G401.6 (cell line): Measurements from ENCODE around the gene SBF1.

Experiments
- FAIRE-seq: peaks from 2 replicates; lab custom pipeline; 2012; peaks lifted over from hg19 to GRCh38; lab: Jason Lieb, UNC

SBF1 gene

GRCh38 chr22:50485221-50486131 is 10.6 kb upstream of the SBF1 start:
- FAIRE-seq = no peak

DNA sequence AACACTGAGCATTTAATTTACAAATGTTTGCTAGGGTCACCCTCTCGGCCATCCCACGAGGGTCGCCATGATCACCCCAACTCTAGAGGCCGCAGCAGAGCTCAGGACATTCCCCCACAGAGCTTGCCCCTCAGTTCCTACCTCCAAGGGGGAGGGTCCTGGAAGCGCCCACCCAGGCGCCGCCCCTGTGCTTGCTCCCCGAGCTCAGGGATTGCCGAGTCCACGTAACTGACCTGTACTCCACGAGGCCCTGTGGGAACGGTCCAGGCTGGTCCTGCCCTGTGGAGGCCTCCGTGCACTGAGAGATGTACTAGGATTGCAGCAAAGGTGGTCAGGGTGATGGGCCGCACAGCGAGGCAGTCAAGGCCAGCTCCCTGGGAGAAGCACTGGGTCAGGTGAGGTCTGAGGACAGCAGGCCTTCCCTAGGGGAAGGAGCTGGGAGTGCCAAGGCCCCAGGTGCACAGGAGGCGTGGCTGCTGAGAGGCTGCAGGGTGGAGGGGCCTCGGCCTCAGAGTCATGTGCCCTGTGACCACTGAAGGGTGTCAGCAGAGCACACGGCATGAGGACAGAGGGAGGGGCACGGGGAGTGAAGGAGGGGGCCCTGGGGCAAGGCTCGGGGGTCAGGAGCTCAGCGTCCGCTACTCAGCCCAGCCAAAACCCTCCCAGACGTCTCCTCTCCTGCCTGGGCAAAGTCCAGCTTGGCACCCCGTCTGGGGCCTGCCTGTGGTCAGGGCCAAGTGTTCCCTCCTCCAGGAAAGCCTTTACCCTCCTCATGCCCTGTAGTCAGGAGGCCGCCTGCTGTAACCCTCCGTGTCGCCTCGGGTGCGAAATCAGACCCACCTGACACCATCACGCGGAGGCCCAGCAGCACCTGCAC is 9.4 kb upstream of the SBF1 start:
- no peak for FAIRE-seq

GRCh38 chr22:50483556-50483955 is 8.7 kb upstream of the SBF1 start:
- FAIRE-seq = no peak

- FAIRE-seq = no peak
Observed at GRCh38 chr22:50483106-50483505, 8.3 kb upstream of the SBF1 start.

GRCh38 chr22:50482107-50483074 is 7.6 kb upstream of the SBF1 start:
- FAIRE-seq = no peak

DNA sequence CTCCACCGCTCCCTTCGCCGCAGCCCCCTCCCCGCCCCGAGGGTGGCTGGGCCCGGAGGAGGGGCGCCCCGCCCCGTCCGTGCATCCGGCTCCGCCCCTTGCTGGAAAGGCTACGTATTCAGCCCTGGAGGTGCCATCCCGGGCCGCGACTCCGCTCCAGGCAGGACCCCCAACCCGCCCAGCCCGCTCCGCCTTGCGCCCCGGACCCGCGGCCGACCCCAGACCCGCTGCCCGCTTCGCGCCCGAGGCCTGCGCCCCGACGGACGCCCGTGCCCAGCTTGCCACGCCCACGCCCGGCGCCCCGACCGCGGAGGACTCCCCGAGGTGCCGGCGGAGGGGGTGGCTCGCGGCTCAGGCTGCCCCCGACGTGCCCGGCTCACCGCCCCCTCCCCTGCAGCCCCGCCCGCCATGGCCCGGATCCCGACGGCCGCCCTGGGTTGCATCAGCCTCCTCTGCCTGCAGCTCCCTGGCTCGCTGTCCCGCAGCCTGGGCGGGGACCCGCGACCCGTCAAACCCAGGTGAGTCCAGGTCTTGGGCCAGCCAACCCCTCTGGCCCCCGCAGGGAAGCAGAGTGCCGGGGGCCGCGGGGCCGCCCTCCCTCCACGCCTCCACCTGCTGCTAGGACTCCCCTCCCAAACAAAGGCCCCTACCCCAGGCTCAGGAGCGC is 6.7 kb upstream of the SBF1 start, which contains the start of gene ADM2:
Gene ADM2 (plus strand): TSS at position 104 of the 667 bp plus-strand sequence. CDS start 305 bp downstream, at position 409.
- FAIRE-seq = no peak

DNA sequence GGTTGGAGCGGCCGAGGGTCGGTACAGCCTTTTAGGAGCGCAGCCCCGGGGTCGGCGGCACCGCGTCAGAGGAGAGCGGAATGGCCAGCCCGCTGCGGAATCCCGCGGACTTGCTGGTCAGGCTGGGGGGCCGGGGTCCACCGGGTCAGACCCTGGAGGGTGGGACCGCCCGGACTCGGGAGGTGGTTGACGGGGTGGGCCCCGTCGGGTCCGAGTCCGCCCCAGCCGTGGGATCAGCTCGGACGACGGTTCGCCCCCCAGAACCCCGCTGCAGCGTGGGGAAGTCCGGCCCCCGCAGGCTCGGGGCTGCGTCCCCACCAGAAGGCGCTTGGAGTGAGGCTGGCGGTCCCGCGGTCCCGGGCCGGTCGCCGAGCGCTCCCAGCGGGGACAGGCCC is 6.2 kb upstream of the SBF1 start:
- no peak for FAIRE-seq

- FAIRE-seq = no peak
Observed at GRCh38 chr22:50479721-50480120, 4.9 kb upstream of the SBF1 start.

DNA sequence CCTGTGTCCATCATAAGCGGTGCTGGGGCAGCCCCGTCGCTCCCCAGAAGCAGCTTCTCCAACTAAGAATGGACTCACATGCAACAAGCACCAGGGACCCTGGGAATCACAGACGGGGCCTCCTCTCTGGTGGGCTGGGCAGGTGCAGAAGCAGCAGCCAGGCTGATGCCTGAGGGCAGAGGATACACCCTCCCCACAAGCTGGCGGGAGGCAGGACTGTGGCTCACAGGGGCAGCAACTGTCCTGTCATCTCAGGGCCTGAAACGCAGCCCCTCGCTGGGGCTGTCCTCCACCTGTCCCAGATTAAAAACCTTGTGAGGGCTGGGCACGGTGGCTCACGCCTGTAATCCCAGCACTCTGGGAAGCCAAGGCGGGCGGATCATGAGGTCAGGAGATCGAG is 3.1 kb upstream of the SBF1 start:
- no peak for FAIRE-seq

DNA sequence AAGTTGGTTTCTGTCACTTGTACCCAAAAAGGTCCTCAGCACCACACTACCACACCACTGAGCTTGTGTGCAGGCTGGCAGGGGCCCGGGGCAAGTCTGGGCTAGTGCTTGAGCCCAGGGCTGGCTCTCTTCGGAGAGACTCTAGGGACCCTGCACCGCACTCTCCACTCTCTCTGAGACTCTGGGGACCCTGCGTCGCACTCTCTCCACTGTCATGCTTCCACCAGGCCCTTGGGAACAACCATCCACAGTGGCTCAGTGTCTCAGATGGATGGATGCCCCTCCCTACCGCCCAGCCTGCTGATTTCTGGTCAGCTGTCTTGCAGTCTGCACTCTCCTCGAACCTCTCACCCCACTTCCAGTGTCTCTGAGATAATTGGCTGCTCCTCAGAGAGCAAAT is 2.0 kb upstream of the SBF1 start:
- no peak for FAIRE-seq

DNA sequence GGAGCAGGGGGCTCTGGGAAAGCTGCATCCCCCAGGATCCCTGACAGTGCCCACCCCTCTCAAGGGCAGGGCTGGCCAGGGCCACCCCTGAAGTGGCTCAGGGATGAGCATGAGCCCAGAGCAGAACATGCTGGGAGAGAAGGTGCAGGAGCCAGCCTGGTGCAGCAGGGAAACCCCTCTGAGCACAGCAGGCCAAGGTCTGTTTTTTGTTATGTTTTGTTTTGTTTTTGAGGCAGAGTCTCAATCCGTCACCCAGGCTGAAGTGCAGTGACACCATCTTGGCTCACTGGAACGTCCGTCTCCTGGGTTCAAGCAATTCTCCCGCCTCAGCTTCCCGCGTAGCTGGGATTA is 792 bp upstream of the SBF1 start:
- FAIRE-seq = no peak

DNA sequence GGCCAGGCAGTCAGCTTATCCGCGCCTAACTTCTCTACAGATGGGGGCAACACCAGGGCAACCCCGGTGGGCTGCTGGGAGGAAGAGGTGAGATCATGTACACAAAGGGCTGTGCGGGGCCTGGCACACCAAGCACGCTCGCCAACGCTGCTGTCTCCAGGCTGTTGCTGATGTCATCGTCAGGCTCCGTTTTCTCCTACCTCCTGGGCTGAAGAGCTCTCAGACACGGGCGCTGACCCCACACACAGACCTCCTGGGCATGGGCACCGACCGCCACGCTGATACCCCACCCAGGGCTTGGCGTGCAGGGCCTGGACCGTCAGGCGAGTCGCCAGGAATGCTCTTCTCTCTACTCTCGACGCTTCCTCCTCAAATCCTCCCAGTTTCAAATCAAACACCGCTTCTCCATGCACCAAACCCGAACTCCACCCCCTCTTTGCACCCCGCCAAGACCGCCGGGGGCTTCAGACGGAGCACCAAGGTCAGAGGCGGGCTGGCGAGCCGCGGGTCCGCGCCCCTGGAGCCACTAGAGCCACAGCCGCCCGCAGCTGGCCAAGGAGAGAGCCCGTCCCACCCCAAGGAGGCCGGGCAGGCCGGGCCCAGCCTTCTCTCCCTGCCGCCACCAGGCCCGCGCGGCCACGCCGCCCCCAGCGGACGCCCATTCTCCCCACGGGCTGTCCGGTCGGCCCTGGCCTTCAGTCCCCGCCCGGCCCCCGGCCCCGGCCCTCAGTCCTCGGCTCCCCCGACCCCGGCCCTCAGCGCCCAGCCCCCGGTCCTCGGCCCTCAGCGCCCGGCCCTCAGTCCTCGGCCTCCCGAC is 772 bp downstream of the SBF1 start:
- no peak for FAIRE-seq

- no peak for FAIRE-seq
Observed at GRCh38 chr22:50473088-50473487, 1.7 kb downstream of the SBF1 start.

GRCh38 chr22:50471962-50472361 is 2.9 kb downstream of the SBF1 start:
- FAIRE-seq = no peak

- no peak for FAIRE-seq
Observed at GRCh38 chr22:50471197-50471847, 3.5 kb downstream of the SBF1 start.

DNA sequence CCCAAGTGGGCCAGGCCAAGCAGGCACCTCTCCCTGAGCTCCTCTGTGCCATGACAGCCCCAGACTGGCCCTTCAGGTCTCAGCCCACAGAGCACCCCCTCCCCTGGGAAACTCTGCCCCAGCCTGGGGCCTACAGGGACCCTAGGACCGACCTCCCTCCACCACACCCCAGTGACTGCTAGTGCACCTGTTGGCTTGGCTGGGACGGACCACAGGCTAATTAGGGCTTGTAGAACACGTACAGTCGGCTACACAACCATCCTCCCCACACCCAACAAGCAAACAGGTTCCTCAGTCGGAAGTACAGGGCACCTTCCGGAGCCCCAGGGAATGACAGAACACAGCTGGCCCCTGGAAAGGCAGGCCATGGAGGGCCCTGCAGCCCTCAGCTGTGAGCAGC is 4.3 kb downstream of the SBF1 start:
- no peak for FAIRE-seq

DNA sequence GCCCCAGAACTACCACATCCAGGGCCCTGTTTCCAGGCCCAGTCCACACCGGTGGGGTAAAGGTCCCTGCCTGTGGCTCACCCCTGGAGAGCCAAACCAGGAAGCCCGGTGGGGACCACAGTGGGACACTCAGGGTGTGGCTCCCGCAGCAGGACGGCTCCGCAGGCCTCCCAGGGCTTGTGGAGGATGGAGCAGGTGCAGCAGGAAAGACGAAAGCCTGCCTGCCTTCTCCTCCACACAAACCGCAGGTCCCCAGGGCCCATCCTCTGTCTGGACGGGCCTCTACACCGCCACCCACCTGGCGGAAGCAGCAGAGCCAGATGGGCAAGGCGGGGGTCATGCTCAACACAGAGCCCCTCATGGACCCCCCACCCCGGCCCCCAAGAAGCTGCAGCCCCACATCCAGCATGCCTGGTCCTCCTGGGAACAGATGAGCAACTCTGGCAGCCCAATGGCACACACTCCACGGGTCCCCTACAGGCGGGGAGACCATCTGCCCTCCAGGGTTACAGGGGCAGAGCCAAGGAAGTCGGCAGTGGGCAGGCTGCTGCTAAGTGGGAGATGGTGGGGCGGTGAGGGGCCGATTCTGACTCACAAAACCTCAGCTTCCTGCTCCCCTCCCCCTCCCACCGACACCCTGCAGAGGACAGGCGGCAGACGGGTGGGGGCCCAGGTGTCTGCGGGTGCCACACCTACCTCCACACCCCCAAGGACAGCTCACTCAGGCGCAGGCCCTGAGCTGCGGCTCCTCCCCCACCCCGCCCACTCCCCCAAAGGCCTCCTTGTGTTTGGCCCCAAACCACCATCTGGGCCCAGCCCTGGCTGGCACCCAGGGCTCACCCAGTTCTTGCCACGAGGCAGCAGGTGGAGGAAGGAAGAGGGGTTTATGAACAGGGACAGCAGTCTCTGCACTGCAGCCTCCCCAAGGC is 5.2 kb downstream of the SBF1 start:
- no peak for FAIRE-seq

DNA sequence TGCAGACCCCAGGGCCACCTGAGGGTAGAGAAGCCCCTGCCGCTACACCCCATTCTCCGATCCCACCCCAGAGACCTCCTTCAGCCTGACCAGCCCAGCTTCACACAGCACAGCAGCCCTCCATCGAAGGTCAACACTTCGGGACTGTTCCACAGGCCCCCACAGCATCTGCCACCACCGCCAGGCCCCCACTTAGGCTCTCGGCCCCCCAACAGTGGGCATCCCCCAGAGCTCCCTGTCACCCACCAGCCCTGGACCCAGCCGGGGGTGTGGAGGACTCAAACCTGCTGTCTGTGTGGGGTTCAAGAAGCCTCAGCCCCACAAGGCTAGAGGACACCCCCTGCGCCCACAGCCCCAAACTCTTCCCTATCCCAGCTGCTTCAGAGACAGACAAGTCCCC is 6.2 kb downstream of the SBF1 start:
- FAIRE-seq = no peak
